ENCODE data around the gene ATRNL1.

GRCh38 chr10:115982076-115982475 lies 888.9 kb downstream of the ATRNL1 start:
- TF ChIP-seq EZH2 (IDR thresholded peaks at IDR 0.05; ENCODE audit: insufficient read depth, poor library complexity, severe bottlenecking), result no peak
- no peak for TF ChIP-seq EZH2phosphoT487 (IDR thresholded peaks at IDR 0.05; ENCODE audit: insufficient read depth, low read depth)
